ENCODE data around the gene EDNRA. TPM values are rescaled to one million over a fixed set of nuclear protein-coding genes. Genes with fewer than 3 reads are reported as not detected.

EDNRA gene
- total and polyA plus RNA-seq, 9 of the 15 experiments (the other 6 are each of a cell fraction or from before 2014, with no cell fraction given) = not detected

GRCh38 chr4:147580396-147580795 lies 99.5 kb downstream of the EDNRA start:
- no peak for FAIRE-seq
- no peak overlapping the region for H3K4me3 ChIP-seq
- no peak overlapping the region for H3K4me2 ChIP-seq (ENCODE audit: insufficient read depth, low read length)
- no peak overlapping the region for H3K27ac ChIP-seq (ENCODE audit: extremely low read depth, low read depth, low read length)
- no peak for DNase-seq (ENCODE audit: extremely low read depth in 1 of 4, low spot score in 3 of 4)
- TF ChIP-seq TEAD4 (IDR thresholded peaks at IDR 0.05; ENCODE audit: low read length) = no peak
- TF ChIP-seq TEAD4 (CRISPR knock-in tag; IDR thresholded peaks at IDR 0.05; ENCODE audit: borderline replicate concordance) = no peak
- no peak for TF ChIP-seq RUNX1 (IDR thresholded peaks at IDR 0.05; ENCODE audit: low read depth)
- ChIA-PET POLR2A (no interaction called here), CTCF (ENCODE audit: low intra/inter-chr PET ratio) (no interaction called here)
- BruUV-seq (replicated peaks) = no TSS peak
- H3K27me3 ChIP-seq (ENCODE audit: control insufficient read depth in 2 of 2, insufficient read depth in 2 of 2, low read length in 2 of 2) = no peaks in the 10 kb centered on the region; a peak in 1 of 5 replicates
- H3K9me1 ChIP-seq (ENCODE audit: control insufficient read depth, insufficient read depth, low read length) = no peaks in the 10 kb centered on the region
- no peaks in the 10 kb centered on the region for H3K79me2 ChIP-seq (ENCODE audit: control insufficient read depth, insufficient read depth, low read length)
- peaks cover 0 to 2% of the 10 kb centered on the region in 2 experiments; a peak in 2 of 5 replicates for H3K4me1 ChIP-seq (replicated peaks in 1 of 2; ENCODE audit: control insufficient read depth in 2 of 2, insufficient read depth in 2 of 2, low read length in 2 of 2)
- no peak for ATAC-seq
- intact Hi-C loops (cut with micrococcal nuclease) (no loop called here), in situ Hi-C loops (cut with MboI) (loop anchor here (25.0 kb wide), 1 partner anchor 568 kb away; no protein-coding TSS in a partner anchor)
- 0% methylated on average over 1 of the region's 1 CpG for WGBS (ENCODE audit: insufficient coverage, low coverage, missing lambda C conversion rate)
- H3K9me3 ChIP-seq (replicated peaks; ENCODE audit: control insufficient read depth, insufficient read depth, low read depth, low read length) = no peaks in the 10 kb centered on the region
- no peak overlapping the region for H2AFZ ChIP-seq (ENCODE audit: low read depth, low read length)
- H3K36me3 ChIP-seq (ENCODE audit: control insufficient read depth, insufficient read depth, low read length) = no peaks in the 10 kb centered on the region
- H4K20me1 ChIP-seq (replicated peaks; ENCODE audit: control insufficient read depth, insufficient read depth, low read length) = no peaks in the 10 kb centered on the region
- no peak overlapping the region for H3K9ac ChIP-seq (ENCODE audit: insufficient read depth in 1 of 2, low read depth in 2 of 2, low read length in 2 of 2)

DNA sequence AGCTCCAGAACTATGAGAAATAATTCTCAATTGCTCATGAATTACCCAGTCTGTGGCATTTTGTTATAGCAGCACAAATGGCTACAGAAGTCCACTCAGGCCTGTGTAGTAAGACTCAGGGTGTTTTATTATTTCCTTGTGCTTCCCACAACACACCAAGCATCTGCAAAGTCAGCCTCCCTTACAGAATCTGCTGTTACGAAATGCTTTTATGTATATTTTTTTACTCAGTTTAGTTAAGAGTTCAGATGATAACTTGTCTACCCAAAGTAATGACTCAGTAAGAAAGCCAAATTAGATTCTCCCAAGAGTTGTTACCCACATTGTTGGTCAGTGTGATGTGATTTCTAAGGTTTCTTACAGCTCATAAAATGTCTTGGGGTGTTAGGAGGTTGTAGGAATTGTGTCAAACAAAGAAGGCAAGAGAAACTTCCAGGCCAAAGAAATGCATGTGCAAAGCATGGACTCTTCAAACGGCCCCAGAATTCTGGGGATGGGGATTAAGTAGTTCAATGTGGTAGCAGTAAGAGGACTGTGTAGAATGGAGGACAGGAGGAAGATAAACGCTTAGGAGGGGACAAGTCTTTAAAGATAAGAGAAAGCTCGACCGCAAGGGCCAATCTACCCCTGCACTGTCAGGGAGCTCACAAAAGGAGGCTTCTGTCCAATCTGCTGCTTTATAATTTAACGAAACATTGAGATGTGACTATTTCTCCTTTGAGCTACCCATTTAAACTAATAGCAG lies 100.9 kb downstream of the EDNRA start:
- peaks cover 0 to 2% of the 10 kb centered on the region in 2 experiments; a peak in 2 of 5 replicates for H3K4me1 ChIP-seq (replicated peaks in 1 of 2; ENCODE audit: control insufficient read depth in 2 of 2, insufficient read depth in 2 of 2, low read length in 2 of 2)
- in situ Hi-C loops (cut with MboI) = loop anchor here (25.0 kb wide), 1 partner anchor 569 kb away; no protein-coding TSS in a partner anchor
- TF ChIP-seq TAL1 (IDR thresholded peaks at IDR 0.05) (peak; percentile 38; the same call in 1 of the 2 replicates), TEAD4 (IDR thresholded peaks at IDR 0.05; ENCODE audit: low read length) (peak; percentile 57; the same call in 1 of the 2 replicates), TEAD4 (CRISPR knock-in tag; IDR thresholded peaks at IDR 0.05; ENCODE audit: borderline replicate concordance) (no peak), ARID3B (CRISPR knock-in tag; IDR thresholded peaks at IDR 0.05; ENCODE audit: borderline replicate concordance) (no peak)

More for the DNA sequence above, 100.9 kb downstream of the EDNRA start:
- no TSS peak for BruUV-seq (replicated peaks)
- DNase-seq (ENCODE audit: extremely low read depth in 1 of 4, low spot score in 3 of 4) (peak in 3 of 4 experiments; percentile 17 to 55 (median 52)), ATAC-seq (peak; percentile 84), FAIRE-seq (peak; percentile 71)
- no peak overlapping the region; the same call in 1 of the 2 replicates for H2AFZ ChIP-seq (ENCODE audit: low read depth, low read length)
- POLR2A ChIA-PET = no interaction called here
- intact Hi-C loops (cut with micrococcal nuclease) = no loop called here
- H3K27me3 ChIP-seq (ENCODE audit: control insufficient read depth in 2 of 2, insufficient read depth in 2 of 2, low read length in 2 of 2) = no peaks in the 10 kb centered on the region
- no peaks in the 10 kb centered on the region for H3K9me3 ChIP-seq (replicated peaks; ENCODE audit: control insufficient read depth, insufficient read depth, low read depth, low read length)
- no peak overlapping the region for H3K9ac ChIP-seq (ENCODE audit: insufficient read depth in 1 of 2, low read depth in 2 of 2, low read length in 2 of 2)
- 1% methylated on average over 6 of the region's 6 CpGs for WGBS (ENCODE audit: insufficient coverage, low coverage, missing lambda C conversion rate)
- H3K4me3 ChIP-seq = no peak overlapping the region
- no peaks in the 10 kb centered on the region for H3K79me2 ChIP-seq (ENCODE audit: control insufficient read depth, insufficient read depth, low read length)
- CTCF ChIA-PET (ENCODE audit: low intra/inter-chr PET ratio) = no interaction called here
- no peak overlapping the region for H3K27ac ChIP-seq (ENCODE audit: extremely low read depth, low read depth, low read length)
- no peak overlapping the region for H3K4me2 ChIP-seq (ENCODE audit: insufficient read depth, low read length)
- H4K20me1 ChIP-seq (replicated peaks; ENCODE audit: control insufficient read depth, insufficient read depth, low read length) = no peaks in the 10 kb centered on the region
- no peaks in the 10 kb centered on the region for H3K9me1 ChIP-seq (ENCODE audit: control insufficient read depth, insufficient read depth, low read length)
- H3K36me3 ChIP-seq (ENCODE audit: control insufficient read depth, insufficient read depth, low read length) = no peaks in the 10 kb centered on the region
